CD4-positive, alpha-beta T cell treated with Interferon gamma for 1 hour (primary cell): ENCODE data around the gene WDPCP.
"Not testable (repeated sequence)": the region's sequence is repeated elsewhere in the genome, so short reads cannot be mapped to it uniquely, and the experiment has no call there.

Experiments
- DNase-seq: peaks from one replicate; pipeline ENCODE4 v3.0.0-alpha.2; 2020

The WDPCP gene

DNA sequence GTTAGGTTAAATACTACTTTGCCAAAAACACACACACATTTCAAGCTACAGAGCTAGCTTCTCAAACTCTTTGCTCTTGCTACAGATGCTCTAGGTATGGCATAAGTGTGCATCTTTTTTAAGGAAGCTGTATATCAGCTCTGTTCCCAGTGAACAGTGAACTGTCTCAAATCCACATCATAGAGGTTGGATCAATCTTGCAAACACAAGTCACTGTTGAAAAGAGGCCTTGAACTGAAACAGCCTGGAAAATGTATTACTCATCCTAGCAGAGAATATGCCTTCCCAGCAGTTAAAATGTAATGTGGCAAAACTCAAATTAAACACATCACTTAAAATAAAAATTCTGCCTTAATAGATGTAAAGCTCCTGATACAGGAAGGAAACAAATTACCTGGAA lies 151.8 kb downstream of the WDPCP start:
- no peak for DNase-seq

DNA sequence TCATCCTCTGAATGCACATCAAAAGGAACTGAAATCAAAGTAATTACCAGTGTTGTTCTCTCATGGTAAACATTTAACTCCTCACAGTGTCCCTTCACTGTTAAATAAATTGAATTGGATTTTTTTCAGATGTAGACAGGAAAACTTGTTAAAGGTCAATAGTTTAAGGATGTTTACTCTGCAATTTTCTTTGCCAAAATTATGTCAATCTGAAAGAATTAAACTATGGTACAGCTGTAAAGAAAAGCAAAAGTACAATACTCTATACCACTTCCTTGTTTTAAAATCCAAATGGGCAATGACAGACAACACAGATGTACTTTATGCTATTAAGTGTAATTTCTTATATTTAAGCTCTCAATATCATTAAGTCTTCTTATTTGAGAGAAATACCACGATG lies 153.2 kb downstream of the WDPCP start:
- DNase-seq, result no peak

DNA sequence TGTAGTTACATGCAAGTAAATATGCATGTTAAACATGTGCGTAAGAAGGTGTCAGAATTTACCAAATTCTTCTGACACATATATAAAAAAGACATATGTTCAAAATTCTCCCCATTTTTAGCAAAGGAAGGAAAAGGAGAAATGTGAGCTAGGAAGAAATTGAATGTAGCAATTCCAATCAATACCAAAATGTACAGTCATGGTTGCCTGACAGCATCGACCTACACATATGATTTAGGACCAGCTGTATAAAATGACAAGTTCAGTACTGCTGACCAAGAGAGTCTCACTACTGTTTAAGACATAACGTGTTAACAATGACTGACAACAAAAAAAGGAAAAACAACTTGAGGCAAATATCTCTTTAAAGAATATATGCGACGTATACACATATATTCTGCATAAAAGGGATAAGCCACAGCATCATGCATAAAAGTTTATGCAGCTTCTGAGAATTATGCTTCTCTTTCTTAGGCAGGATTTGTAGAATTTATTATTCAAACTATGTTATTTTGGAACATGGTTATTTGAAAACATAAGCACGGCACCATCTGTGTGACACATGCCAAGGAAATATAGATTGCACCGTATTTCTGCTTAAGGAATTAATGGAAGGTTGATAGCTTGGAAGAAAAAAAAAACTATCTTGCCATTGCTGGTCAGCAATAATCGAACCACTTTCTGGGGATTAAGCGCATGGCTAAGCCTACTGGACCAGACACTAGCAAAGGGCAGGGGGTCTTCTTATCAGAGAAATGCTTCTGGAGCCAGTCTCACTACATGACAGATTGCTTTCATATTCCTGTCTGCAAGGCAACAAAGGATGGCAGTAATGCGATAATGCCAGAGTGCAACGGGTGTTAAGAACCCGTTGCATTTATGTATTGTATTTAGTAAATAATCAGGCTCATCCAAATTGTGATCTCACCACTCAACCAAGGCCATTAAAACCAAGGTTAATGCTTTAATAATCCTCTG lies 154.0 kb downstream of the WDPCP start:
- DNase-seq, result no peak

DNA sequence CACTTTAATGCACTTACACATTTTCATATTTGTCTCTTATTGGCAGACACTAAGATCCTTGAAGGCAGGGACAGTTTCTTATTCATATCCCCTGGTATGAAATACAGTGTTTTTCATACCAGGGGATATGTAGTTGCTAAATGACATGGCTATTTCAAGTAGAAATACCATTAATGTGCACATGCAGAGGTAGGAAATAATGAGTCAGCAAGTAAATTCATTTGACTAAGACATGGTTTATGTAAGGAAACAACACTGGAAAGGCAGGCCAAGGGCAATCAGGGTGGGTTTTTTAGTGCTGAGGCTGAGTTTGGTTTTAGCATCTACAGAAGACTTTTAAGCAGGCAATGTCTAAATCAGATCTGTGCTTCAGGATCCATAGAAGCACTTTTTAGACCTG lies 155.9 kb downstream of the WDPCP start:
- DNase-seq, result no peak

GRCh38 chr2:63425606-63426005 lies 162.7 kb downstream of the WDPCP start:
- no peak for DNase-seq

GRCh38 chr2:63425079-63425416 lies 163.2 kb downstream of the WDPCP start:
- DNase-seq, result no peak

DNA sequence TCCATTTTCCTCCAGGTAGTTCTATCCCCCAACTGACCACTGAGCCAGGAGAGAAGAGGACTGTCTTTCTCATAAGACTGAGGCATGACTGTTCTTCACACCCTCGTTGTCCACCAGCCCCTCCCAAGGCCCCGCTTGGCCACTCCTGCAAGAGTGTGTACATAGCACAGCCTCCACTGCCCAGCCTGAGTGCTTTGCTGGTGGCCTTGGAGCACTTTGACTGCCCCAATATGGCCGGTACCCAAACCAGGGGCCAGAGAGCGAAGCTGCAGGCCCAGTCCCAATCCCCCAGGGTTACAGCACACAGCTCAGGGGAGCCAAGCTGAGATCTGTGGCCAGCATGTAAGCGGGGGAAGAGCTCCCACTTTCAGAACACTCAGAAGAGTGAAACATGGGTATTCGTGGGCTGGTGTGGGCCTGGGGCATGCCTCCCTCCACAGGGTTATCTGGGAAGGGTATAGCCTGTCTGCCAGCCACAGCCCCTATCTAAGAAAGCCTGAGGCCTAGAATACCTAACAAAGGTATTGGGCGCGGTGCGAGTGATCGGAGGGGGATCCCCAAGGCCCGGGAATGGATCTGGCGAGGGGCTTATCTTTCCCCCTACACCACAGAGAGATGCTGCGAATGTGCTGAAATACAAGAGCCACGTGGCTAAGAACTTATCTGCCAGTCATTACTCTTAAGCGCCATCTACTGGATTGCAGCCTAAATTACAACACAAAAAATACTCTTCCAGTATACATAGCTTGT lies 163.8 kb downstream of the WDPCP start:
- no peak for DNase-seq

- DNase-seq, result no peak
Measured at GRCh38 chr2:63422556-63422955, 165.7 kb downstream of the WDPCP start.

GRCh38 chr2:63408530-63408929 lies 179.7 kb downstream of the WDPCP start:
- no peak for DNase-seq

- DNase-seq, result no peak
Measured at GRCh38 chr2:63406641-63407040, 181.6 kb downstream of the WDPCP start.

DNA sequence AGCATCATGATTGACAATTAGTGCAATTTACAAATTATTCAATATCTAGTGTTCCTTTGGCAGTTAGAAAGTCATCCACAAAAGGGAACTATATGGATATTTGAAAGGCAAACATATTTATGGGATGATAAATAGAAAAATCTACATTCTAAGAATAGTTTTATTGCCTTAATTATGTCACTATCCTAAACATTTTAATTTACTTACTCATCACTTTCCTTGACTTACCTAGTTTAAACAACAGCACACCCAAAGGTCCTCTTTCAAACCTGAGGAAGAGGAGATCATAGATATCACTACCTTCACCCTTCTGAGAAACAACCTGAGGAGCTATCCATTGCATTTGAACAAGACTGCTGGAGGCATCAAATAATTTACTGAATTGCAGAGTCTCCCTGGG lies 184.5 kb downstream of the WDPCP start:
- DNase-seq, result no peak

- not testable (repeated sequence) for DNase-seq
Measured at GRCh38 chr2:63402889-63403288, 185.4 kb downstream of the WDPCP start.

- DNase-seq, result no peak
Measured at GRCh38 chr2:63399156-63399555, 189.1 kb downstream of the WDPCP start.

DNA sequence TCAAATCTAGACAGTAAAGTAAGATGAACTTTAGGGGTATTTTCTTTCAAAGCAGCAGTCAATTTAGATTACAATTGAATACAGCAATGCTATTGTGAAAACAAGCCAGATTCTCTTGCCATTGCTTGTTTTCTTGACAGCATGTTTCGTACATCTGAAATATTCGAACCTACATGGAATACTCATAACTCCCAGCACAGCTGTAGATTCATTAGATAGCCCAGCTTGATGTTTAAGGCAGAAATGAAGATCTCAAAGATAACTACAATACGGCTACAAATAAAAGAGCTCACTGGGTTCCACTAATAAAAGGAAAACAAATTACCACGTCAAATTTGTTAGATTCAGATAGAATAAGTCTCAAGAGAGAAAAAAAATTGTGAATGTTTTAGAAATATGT lies 208.8 kb downstream of the WDPCP start:
- no peak for DNase-seq

DNA sequence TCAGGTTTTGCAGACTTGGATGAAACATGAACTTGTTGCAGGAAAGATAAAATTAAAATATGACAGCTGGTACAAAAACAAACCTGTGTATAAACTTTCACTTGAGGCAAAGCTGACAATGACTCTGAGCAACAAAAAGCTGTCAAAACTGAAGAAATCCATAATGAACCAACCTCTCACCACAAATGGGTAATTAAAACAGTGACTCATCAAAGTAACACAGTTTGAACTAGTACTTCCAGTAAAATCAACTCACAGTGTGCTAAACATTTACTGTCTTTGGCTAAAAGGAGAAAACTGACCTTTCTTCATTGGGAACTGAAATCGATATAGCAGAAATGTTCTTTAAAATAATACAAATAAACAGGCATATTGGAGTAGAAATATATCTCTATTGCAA lies 209.7 kb downstream of the WDPCP start:
- no peak for DNase-seq

- no peak for DNase-seq
Measured at GRCh38 chr2:63374341-63374740, 213.9 kb downstream of the WDPCP start.

DNA sequence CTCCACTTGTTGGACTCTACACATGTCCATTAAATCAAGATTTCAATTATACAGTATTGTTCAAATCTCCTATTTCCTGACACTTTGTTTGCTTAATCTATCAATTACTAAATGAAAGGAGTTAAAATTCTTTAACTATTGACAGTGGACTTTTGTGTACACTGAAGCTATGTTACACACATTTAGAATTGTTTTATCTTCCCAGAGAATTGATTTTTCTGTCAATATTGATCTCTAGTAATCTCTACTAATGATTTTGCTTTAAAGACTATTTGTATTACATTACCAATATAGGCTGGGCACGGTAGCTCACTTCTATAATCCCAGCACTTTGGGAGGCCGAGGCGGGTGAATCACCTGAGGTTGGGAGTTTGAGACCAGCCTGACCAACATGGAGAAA lies 215.7 kb downstream of the WDPCP start:
- DNase-seq, result no peak

DNA sequence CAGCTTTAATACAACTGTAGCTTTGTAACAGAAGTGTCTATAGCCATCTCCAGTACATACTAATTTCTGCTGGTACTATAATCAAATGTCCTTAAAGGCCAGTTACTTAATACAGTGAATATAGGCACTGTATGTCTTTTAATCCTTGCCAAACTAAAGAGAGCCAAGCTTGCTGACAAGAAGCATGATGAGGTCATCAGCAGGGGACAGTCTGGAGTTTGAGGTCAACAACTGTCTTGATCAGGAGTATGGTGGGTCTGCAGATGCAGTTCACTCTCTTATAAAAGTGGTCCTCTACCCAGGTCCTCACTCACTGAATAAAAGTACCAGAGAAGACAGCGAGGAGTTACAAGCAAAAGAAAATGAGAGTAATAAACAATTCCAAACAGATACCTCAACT lies 219.1 kb downstream of the WDPCP start:
- DNase-seq, result no peak

GRCh38 chr2:63364866-63365265 lies 223.4 kb downstream of the WDPCP start:
- no peak for DNase-seq

DNA sequence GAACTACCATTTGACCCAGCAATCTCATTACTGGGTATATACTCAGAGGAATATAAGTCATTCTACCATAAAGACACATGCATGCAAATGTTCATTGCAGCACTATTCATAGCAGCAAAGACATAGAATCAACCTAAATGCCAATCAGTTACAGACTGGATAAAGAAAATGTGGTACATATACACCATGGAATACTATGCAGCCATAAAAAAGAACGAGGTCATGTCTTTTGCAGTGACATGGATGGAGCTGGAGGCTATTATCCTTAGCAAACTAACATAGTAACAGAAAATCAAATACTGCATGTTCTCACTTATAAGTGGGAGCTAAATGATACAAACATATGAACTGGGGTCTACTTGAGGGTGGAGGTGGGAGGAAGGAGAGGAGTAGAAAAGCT lies 230.6 kb downstream of the WDPCP start:
- not testable (repeated sequence) for DNase-seq

GRCh38 chr2:63347361-63347760 lies 240.9 kb downstream of the WDPCP start:
- no peak for DNase-seq

DNA sequence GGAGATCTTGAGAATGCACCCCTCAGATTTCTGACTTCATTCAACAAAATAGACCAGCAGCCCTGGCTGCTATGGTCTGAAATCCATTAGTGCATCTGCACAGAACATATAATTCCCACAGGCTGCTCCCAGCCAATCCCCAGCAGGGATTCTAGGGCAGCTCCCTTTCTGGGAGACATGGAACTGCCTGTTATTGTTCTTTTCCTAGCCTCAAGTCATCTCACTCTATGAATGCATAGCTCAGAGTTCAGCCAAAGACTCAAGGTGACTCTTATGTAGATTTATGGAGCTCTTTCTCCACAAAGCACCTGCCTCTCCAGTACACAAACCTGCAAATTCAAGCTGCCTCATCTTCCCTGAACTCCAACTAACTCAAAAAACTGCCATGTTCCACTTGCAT lies 241.9 kb downstream of the WDPCP start:
- no peak for DNase-seq

DNA sequence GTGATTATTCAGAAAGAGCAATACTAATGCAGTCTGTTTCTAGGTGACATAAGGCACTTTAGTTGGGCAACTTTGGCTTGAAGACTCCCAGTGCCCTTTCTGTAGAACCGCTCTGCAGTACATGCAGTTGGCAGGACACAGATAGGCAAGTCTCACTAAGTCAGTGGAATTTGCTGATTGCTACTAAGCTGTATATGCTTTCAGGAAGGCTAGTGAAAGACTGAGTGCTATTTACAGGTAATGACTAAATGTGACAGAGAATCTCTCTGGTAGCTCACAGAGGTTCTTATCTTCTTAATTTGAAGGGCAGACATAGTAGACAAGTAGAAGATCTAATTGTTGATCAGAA lies 243.0 kb downstream of the WDPCP start:
- DNase-seq, result no peak

DNA sequence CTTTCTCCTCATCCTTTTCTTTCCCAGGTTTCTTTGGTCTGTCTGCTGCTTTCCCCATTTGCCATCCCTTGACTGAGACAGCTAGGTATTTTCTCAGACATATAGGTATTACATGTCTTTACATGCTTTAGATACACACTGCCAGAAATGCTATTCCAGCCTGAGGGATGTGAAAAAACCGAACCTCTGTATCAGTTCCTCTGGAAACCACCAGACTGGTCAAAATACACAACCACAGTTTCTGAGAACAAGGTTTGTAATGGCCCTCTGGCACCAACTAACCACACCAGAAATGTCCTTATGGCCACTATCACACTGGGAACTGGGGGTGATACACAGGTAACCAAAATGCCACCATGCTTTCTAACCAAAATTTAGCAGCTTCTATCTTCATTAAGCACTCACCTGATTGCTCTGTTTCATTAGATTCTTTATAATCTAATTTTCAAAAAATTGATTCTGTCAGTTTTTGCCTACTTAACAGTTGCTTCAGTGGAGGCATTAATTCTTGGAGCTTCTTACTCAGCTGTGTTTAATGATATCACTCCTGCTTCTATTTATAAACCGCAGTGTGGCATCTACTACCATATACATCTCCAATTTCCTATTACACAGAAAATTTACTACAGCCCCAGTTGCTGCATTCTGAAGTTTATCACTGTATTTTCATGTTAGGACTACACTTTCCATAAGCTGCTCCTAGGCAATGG lies 243.5 kb downstream of the WDPCP start:
- no peak for DNase-seq
